ENCODE measurements around the gene TTC1.

DNA sequence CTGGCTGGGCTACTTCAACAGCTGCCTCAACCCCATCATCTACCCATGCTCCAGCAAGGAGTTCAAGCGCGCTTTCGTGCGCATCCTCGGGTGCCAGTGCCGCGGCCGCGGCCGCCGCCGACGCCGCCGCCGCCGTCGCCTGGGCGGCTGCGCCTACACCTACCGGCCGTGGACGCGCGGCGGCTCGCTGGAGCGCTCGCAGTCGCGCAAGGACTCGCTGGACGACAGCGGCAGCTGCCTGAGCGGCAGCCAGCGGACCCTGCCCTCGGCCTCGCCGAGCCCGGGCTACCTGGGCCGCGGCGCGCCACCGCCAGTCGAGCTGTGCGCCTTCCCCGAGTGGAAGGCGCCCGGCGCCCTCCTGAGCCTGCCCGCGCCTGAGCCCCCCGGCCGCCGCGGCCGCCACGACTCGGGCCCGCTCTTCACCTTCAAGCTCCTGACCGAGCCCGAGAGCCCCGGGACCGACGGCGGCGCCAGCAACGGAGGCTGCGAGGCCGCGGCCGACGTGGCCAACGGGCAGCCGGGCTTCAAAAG lies 36.9 kb upstream of the TTC1 start:
- TF ChIP-seq YY1 (IDR thresholded peaks at IDR 0.05; ENCODE audit: low read depth) (no peak), RAD21 (IDR thresholded peaks at IDR 0.05; ENCODE audit: low read depth) (no peak), EP300 (IDR thresholded peaks at IDR 0.05; ENCODE audit: borderline replicate concordance) (no peak)
